HEK293T (cell line): ENCODE data around the gene CCT7.

Source experiments
- CTCF ChIA-PET: fragments of 350-600 bp; formaldehyde crosslinking; extraction: SDS; loops from one replicate; lab custom pipeline; 2021; ENCODE audit warnings: antibody characterized with exemption, inconsistent platforms; lab: Yijun Ruan, JAX
- POLR2A ChIA-PET: fragments of 350-600 bp; formaldehyde crosslinking; extraction: SDS; loops from one replicate; lab custom pipeline; 2020; ENCODE audit warnings: antibody characterized with exemption, inconsistent platforms; lab: Yijun Ruan, JAX
- DNase-seq: peaks from one replicate; pipeline ENCODE4 v3.0.0; 2012; ENCODE audit warnings: mixed read lengths; ENCODE audit errors: extremely low spot score
- ARNT ChIP-seq: fragments of 450-650 bp; IDR thresholded peaks from 2 replicates; pipeline ENCODE4 v1.6.1; 2017; ENCODE audit warnings: mild to moderate bottlenecking
- BHLHE40 ChIP-seq: fragments of 450-650 bp; IDR thresholded peaks from 2 replicates; pipeline ENCODE4 v1.6.1; 2016; ENCODE audit warnings: mild to moderate bottlenecking, moderate library complexity, borderline replicate concordance
- CTBP1 ChIP-seq: fragments of 450-650 bp; IDR thresholded peaks from 2 replicates; pipeline ENCODE4 v1.6.1; 2016; ENCODE audit warnings: borderline replicate concordance
- ELF4 ChIP-seq: fragments of 450-650 bp; IDR thresholded peaks from 2 replicates; pipeline ENCODE4 v1.6.1; 2017; ENCODE audit warnings: antibody characterized with exemption
- FOXA1 ChIP-seq: fragments of 450-650 bp; IDR thresholded peaks from 2 replicates; pipeline ENCODE4 v1.6.1; 2016; ENCODE audit warnings: mild to moderate bottlenecking
- FOXK2 ChIP-seq: fragments of 450-650 bp; IDR thresholded peaks from 2 replicates; pipeline ENCODE4 v1.6.1; 2016; ENCODE audit warnings: mild to moderate bottlenecking
- FOXM1 ChIP-seq: fragments of 450-650 bp; IDR thresholded peaks from 2 replicates; pipeline ENCODE4 v1.6.1; 2017; ENCODE audit warnings: mild to moderate bottlenecking, borderline replicate concordance
- HDGF ChIP-seq: fragments of 450-650 bp; IDR thresholded peaks from 2 replicates; pipeline ENCODE4 v1.6.1; 2017; ENCODE audit warnings: antibody characterized with exemption, borderline replicate concordance
- L3MBTL2 ChIP-seq: fragments of 450-650 bp; conservative IDR thresholded peaks from 2 replicates; pipeline ENCODE4 v1.6.1; 2016; ENCODE audit warnings: mild to moderate bottlenecking
- LEF1 ChIP-seq: fragments of 450-650 bp; IDR thresholded peaks from 2 replicates; pipeline ENCODE4 v1.6.1; 2017; ENCODE audit warnings: mild to moderate bottlenecking, borderline replicate concordance
- NFRKB ChIP-seq: fragments of 450-650 bp; IDR thresholded peaks from 2 replicates; pipeline ENCODE4 v1.6.1; 2016; ENCODE audit warnings: mild to moderate bottlenecking, moderate library complexity
- PKNOX1 ChIP-seq: fragments of 450-650 bp; IDR thresholded peaks from 2 replicates; pipeline ENCODE4 v1.6.1; 2016
- SP1 ChIP-seq: fragments of 450-650 bp; IDR thresholded peaks from 2 replicates; pipeline ENCODE4 v1.6.1; 2017
- SUZ12 ChIP-seq: fragments of 450-650 bp; IDR thresholded peaks from 2 replicates; pipeline ENCODE4 v1.6.1; 2016; ENCODE audit warnings: mild to moderate bottlenecking
- TARDBP ChIP-seq: fragments of 450-650 bp; IDR thresholded peaks from 2 replicates; pipeline ENCODE4 v1.6.1; 2016
- ZNF384 ChIP-seq: fragments of 450-650 bp; IDR thresholded peaks from 2 replicates; pipeline ENCODE4 v1.6.1; 2016

The CCT7 gene

GRCh38 chr2:73267008-73267407 lies 32.9 kb downstream of the CCT7 start:
- ChIA-PET CTCF (no interaction called here), POLR2A (no interaction called here)
- TF ChIP-seq CTBP1 (no peak), ZNF384 (no peak), NFRKB (no peak), FOXK2 (no peak), ARNT (no peak), L3MBTL2 (no peak), PKNOX1 (no peak), SUZ12 (no peak), SP1 (no peak)
- no peak for DNase-seq

- DNase-seq, result no peak
- ChIA-PET POLR2A (interaction anchor here (0.9 kb wide), 1 partner anchor 35 kb away, joined by 3 read pairs; the partner anchor contains the start of genes CCT7 and PRADC1), CTCF (no interaction called here)
- TF ChIP-seq ARNT (no peak), BHLHE40 (no peak), FOXM1 (no peak), L3MBTL2 (no peak), NFRKB (no peak), FOXK2 (no peak), ZNF384 (no peak), PKNOX1 (no peak), CTBP1 (no peak), LEF1 (no peak), ELF4 (no peak), HDGF (no peak), FOXA1 (no peak), SUZ12 (no peak)
Measured at GRCh38 chr2:73268366-73268829, 34.3 kb downstream of the CCT7 start.

- no peak for TF ChIP-seq ARNT
- TF ChIP-seq FOXA1, result no peak
- TF ChIP-seq NFRKB, result no peak
- TF ChIP-seq FOXM1, result no peak
- TF ChIP-seq LEF1, result no peak
- TF ChIP-seq BHLHE40, result no peak
- ChIA-PET POLR2A (interaction anchor here (0.9 kb wide), 1 partner anchor 36 kb away, joined by 3 read pairs; the partner anchor contains the start of genes CCT7 and PRADC1), CTCF (no interaction called here)
- peak; percentile 33 for DNase-seq
Measured at GRCh38 chr2:73268830-73269685, 35.0 kb downstream of the CCT7 start.

GRCh38 chr2:73269686-73270465 lies 35.8 kb downstream of the CCT7 start:
- no peak for DNase-seq
- no peak for TF ChIP-seq ELF4
- TF ChIP-seq FOXA1, result no peak
- TF ChIP-seq HDGF, result no peak
- no peak for TF ChIP-seq SP1
- POLR2A ChIA-PET, result no interaction called here
- CTCF ChIA-PET, result no interaction called here

- ChIA-PET POLR2A (interaction anchor here (1.1 kb wide), 1 partner anchor 36 kb away, joined by 3 read pairs; no protein-coding TSS in a partner anchor), CTCF (no interaction called here)
- no peak for TF ChIP-seq FOXM1
- no peak for TF ChIP-seq LEF1
- TF ChIP-seq SP1, result no peak
- no peak for TF ChIP-seq BHLHE40
- no peak for TF ChIP-seq FOXA1
- no peak for TF ChIP-seq PKNOX1
- TF ChIP-seq ELF4, result no peak
- TF ChIP-seq ZNF384, result no peak
- no peak for TF ChIP-seq L3MBTL2
- TF ChIP-seq CTBP1, result no peak
- no peak for DNase-seq
Measured at GRCh38 chr2:73272270-73272669, 38.2 kb downstream of the CCT7 start.

GRCh38 chr2:73279852-73280251 lies 45.7 kb downstream of the CCT7 start:
- ChIA-PET POLR2A (interaction anchor here (0.8 kb wide), 1 partner anchor 15 kb away, joined by 3 read pairs; no protein-coding TSS in a partner anchor), CTCF (interaction anchor here (1.7 kb wide), 1 partner anchor 12 kb away, joined by 7 read pairs; no protein-coding TSS in a partner anchor)
- DNase-seq, result no peak
- no peak for TF ChIP-seq ZNF384
- no peak for TF ChIP-seq FOXK2
- no peak for TF ChIP-seq ARNT
- no peak for TF ChIP-seq FOXA1
- no peak for TF ChIP-seq CTBP1
- no peak for TF ChIP-seq L3MBTL2
- TF ChIP-seq TARDBP, result no peak
- TF ChIP-seq FOXM1, result no peak
- TF ChIP-seq NFRKB, result no peak
- TF ChIP-seq LEF1, result no peak
- no peak for TF ChIP-seq BHLHE40
